ENCODE data around the gene TENM3. TPM values are rescaled to one million over a fixed set of nuclear protein-coding genes. Genes with fewer than 3 reads are reported as not detected.

TENM3 gene
- total RNA-seq, 4 donors from 2014 or later, result 19.7 to 47.2 (median 33.0) TPM

GRCh38 chr4:182678590-182678989 is 435.4 kb downstream of the TENM3 start:
- no peak for TF ChIP-seq CTCF (IDR thresholded peaks at IDR 0.05)
- DNase-seq (ENCODE audit: low spot score), result no peak
- ATAC-seq (ENCODE audit: low FRiP score), result no peak

GRCh38 chr4:182679533-182679932 is 436.3 kb downstream of the TENM3 start:
- TF ChIP-seq CTCF (IDR thresholded peaks at IDR 0.05), result no peak
- ATAC-seq (ENCODE audit: low FRiP score) (no peak), DNase-seq (ENCODE audit: low spot score) (no peak)

GRCh38 chr4:182680234-182680653 is 437.0 kb downstream of the TENM3 start:
- no peak for DNase-seq (ENCODE audit: low spot score)
- TF ChIP-seq CTCF (IDR thresholded peaks at IDR 0.05), result no peak
- ATAC-seq (ENCODE audit: low FRiP score), result no peak

GRCh38 chr4:182683661-182684060 is 440.5 kb downstream of the TENM3 start:
- no peak for TF ChIP-seq CTCF (IDR thresholded peaks at IDR 0.05)
- DNase-seq (ENCODE audit: low spot score) (no peak), ATAC-seq (ENCODE audit: low FRiP score) (no peak)

- no peak for TF ChIP-seq CTCF (IDR thresholded peaks at IDR 0.05)
- DNase-seq (ENCODE audit: low spot score), result no peak
- no peak for ATAC-seq (ENCODE audit: low FRiP score)
These were observed 441.6 kb downstream of the TENM3 start for GRCh38 chr4:182684796-182685195.

- DNase-seq (ENCODE audit: low spot score) (no peak), ATAC-seq (ENCODE audit: low FRiP score) (no peak)
- TF ChIP-seq CTCF (IDR thresholded peaks at IDR 0.05), result no peak
These were observed 444.9 kb downstream of the TENM3 start for GRCh38 chr4:182688081-182688480.

GRCh38 chr4:182694551-182694950 is 451.3 kb downstream of the TENM3 start:
- ATAC-seq (ENCODE audit: low FRiP score) (no peak), DNase-seq (ENCODE audit: low spot score) (no peak)
- no peak for TF ChIP-seq CTCF (IDR thresholded peaks at IDR 0.05)

Measured in omental fat pad (tissue), 4 donors.